K562 (cell line): ENCODE measurements around the gene NLE1. TPM values are rescaled to one million over a fixed set of nuclear protein-coding genes. Genes with fewer than 3 reads are reported as not detected.

Source experiments
- CHAMP1 ChIP-seq: fragments of 450-650 bp; IDR thresholded peaks from 2 replicates; pipeline ENCODE4 v1.6.1; 2016; ENCODE audit warnings: mild to moderate bottlenecking
- COPS2 ChIP-seq: fragments of 450-650 bp; conservative IDR thresholded peaks from 2 replicates; pipeline ENCODE4 v1.6.1; 2016; ENCODE audit warnings: mild to moderate bottlenecking, moderate library complexity
- DMBX1 ChIP-seq: fragments of 250-450 bp; sonication (Bioruptor Pico); IDR thresholded peaks from 2 replicates; pipeline ENCODE4 v1.8.0; 2022; ENCODE audit warnings: inconsistent platforms, mild to moderate bottlenecking, moderate library complexity, borderline replicate concordance
- ESRRB ChIP-seq: fragments of 250-450 bp; sonication (Bioruptor Pico); IDR thresholded peaks from 2 replicates; pipeline ENCODE4 v1.5.0; 2020; ENCODE audit warnings: mild to moderate bottlenecking, moderate library complexity, borderline replicate concordance
- ETV1 ChIP-seq: fragments of 450-650 bp; conservative IDR thresholded peaks from 2 replicates; pipeline ENCODE4 v1.6.1; 2016; ENCODE audit warnings: missing genetic modification characterization, control low read depth, low read depth, missing compliant biosample characterization
- FOXK2 ChIP-seq, 2 experiments: fragments of 450-650 bp; IDR thresholded peaks in 1 of 2; conservative IDR thresholded peaks in 1 of 2; 2 replicates each; pipeline ENCODE4 v1.6.1; 2016; ENCODE audit warnings: low read depth in 2 of 2, mild to moderate bottlenecking in 1 of 2
- GATAD2A ChIP-seq: fragments of 450-650 bp; IDR thresholded peaks from 2 replicates; pipeline ENCODE4 v1.6.1; 2017
- KHSRP ChIP-seq: fragments of 450-650 bp; IDR thresholded peaks from 2 replicates; pipeline ENCODE4 v1.6.1; 2017
- MIER1 ChIP-seq: fragments of 450-650 bp; IDR thresholded peaks from 2 replicates; pipeline ENCODE4 v1.6.1; 2016; ENCODE audit warnings: antibody characterized with exemption, mild to moderate bottlenecking, low read depth
- MTA1 ChIP-seq: fragments of 450-650 bp; IDR thresholded peaks from 2 replicates; pipeline ENCODE4 v1.6.1; 2017; ENCODE audit warnings: borderline replicate concordance
- NONO ChIP-seq, 2 experiments: fragments of 200-400 bp in 1 of 2; fragments of 450-650 bp in 1 of 2; formaldehyde crosslinking in 1 of 2; IDR thresholded peaks; 2 replicates each; pipeline ENCODE4 v1.6.1; 2017; ENCODE audit warnings: low read depth in 2 of 2, mild to moderate bottlenecking in 2 of 2, moderate library complexity in 2 of 2, low read length in 1 of 2
- PHF20 ChIP-seq: fragments of 450-650 bp; IDR thresholded peaks from 2 replicates; pipeline ENCODE4 v1.6.1; 2018; ENCODE audit not compliant: partially characterized antibody
- RBM15 ChIP-seq: fragments of 200-400 bp; formaldehyde crosslinking; IDR thresholded peaks from 2 replicates; pipeline ENCODE4 v1.6.1; 2018; ENCODE audit warnings: mild to moderate bottlenecking, low read length, moderate library complexity; ENCODE audit not compliant: insufficient read depth
- SMAD3 ChIP-seq: fragments of 450-650 bp; formaldehyde crosslinking; conservative IDR thresholded peaks from 2 replicates; pipeline ENCODE4 v1.4.0; 2020; ENCODE audit warnings: mild to moderate bottlenecking
- TGIF2 ChIP-seq: sonication (generic); formaldehyde crosslinking; IDR thresholded peaks from 2 replicates; pipeline ENCODE4 v1.8.1; 2022; ENCODE audit warnings: mild to moderate bottlenecking, missing genetic modification reagents, moderate library complexity
- TSC22D4 ChIP-seq: fragments of 450-650 bp; IDR thresholded peaks from 2 replicates; pipeline ENCODE4 v1.6.1; 2016; ENCODE audit warnings: missing genetic modification characterization, missing biosample characterization, control low read depth
- ZEB2 ChIP-seq: fragments of 450-650 bp; IDR thresholded peaks from 2 replicates; pipeline ENCODE4 v1.6.1; 2016
- ZNF311 ChIP-seq: fragments of 250-450 bp; sonication (Bioruptor Pico); IDR thresholded peaks from 2 replicates; pipeline ENCODE4 v1.4.0; 2020; ENCODE audit warnings: mild to moderate bottlenecking, moderate library complexity
- ZNF668 ChIP-seq: fragments of 250-450 bp; sonication (Bioruptor Pico); IDR thresholded peaks from 2 replicates; pipeline ENCODE4 v1.8.0; 2022; ENCODE audit warnings: mild to moderate bottlenecking, inconsistent platforms
- ZNF695 ChIP-seq: fragments of 450-650 bp; formaldehyde crosslinking; IDR thresholded peaks from 2 replicates; pipeline ENCODE4 v1.4.0; 2020; ENCODE audit warnings: mild to moderate bottlenecking, moderate library complexity
- ZNF740 ChIP-seq, 3 experiments: fragments of 200-800 bp in 1 of 3; sonication (Bioruptor generic) in 1 of 3; sonication (generic) in 1 of 3; formaldehyde crosslinking in 1 of 3; IDR thresholded peaks; 2 replicates each; pipeline versions ENCODE4 v1.6.1 to v1.8.0; 2016 to 2022; ENCODE audit warnings: mild to moderate bottlenecking in 2 of 3, missing compliant biosample characterization in 2 of 3, missing genetic modification characterization in 2 of 3, missing genetic modification reagents in 1 of 3
- ZNF79 ChIP-seq: fragments of 250-450 bp; sonication (Bioruptor Pico); IDR thresholded peaks from 2 replicates; pipeline ENCODE4 v1.4.0; 2020; ENCODE audit warnings: low read depth, mild to moderate bottlenecking, moderate library complexity
- polyA plus RNA-seq, 8 experiments: library from polyadenylated mRNA; depleted of rRNA in 4 of 8; stranded (reverse) in 5 of 8; unstranded in 3 of 8; fragments of >200 nt; fragmentation: Nextera tagmentation in 2 of 8; fragmentation: Illumina TruSeq in 1 of 8; extraction: Ambion mirVana in 2 of 8; extraction: Trizol in 1 of 8; gene quantifications; 2 replicates each; pipeline versions ENCODE4 v1.2.1 to v1.2.3, GENCODE V29; 2011 to 2014; ENCODE audit warnings: inconsistent platforms in 1 of 8, missing spikeins in 1 of 8
- total RNA-seq, 7 experiments: library from RNA; depleted of rRNA in 6 of 7; stranded (reverse); fragments of >200 nt in 6 of 7; fragmentation: Illumina TruSeq in 2 of 7; extraction: Trizol in 2 of 7; gene quantifications; 2 replicates each; pipeline versions ENCODE4 v1.2.1 to v1.2.3, GENCODE V29; 2011 to 2021; ENCODE audit warnings: low replicate concordance in 1 of 7
- TF ChIP-seq, protein P1 (sequence below): fragments of 250-450 bp; sonication (Bioruptor Pico); IDR thresholded peaks from 2 replicates; pipeline ENCODE4 v1.8.0; 2021; ENCODE audit warnings: moderate library complexity, mild to moderate bottlenecking, inconsistent platforms

NLE1 gene
- total and polyA plus RNA-seq, 9 of the 15 experiments (the other 6 are each of a cell fraction or from before 2014, with no cell fraction given), result 3.8 to 69.0 (median 29.4) TPM

- TF ChIP-seq NONO (IDR thresholded peaks at IDR 0.05; ENCODE audit: low read depth in 2 of 2, low read length in 1 of 2), result peak; percentile 5 to 60; a peak in 1 of 4 replicates
- peak; percentile 81; the same call in 1 of the 2 replicates for TF ChIP-seq GATAD2A
- no peak for TF ChIP-seq DMBX1
- no peak for TF ChIP-seq FOXK2 (conservative IDR thresholded peaks at IDR 0.05 in 1 of 2, IDR thresholded peaks at IDR 0.05 in 1 of 2; ENCODE audit: low read depth in 2 of 2)
- no peak for TF ChIP-seq CHAMP1
- TF ChIP-seq ZNF311 (CRISPR knock-in tag), result no peak
- TF ChIP-seq COPS2, result no peak
- no peak for TF ChIP-seq ESRRB
- no peak for TF ChIP-seq MIER1
- TF ChIP-seq ZNF695 (CRISPR knock-in tag), result no peak
- TF ChIP-seq MTA1, result no peak
- no peak for TF ChIP-seq ZNF668 (CRISPR knock-in tag)
- TF ChIP-seq PHF20, result peak; percentile 75
- no peak for TF ChIP-seq KHSRP
- TF ChIP-seq TGIF2, result no peak
- no peak for TF ChIP-seq RBM15
- TF ChIP-seq TSC22D4, result no peak
- TF ChIP-seq ETV1 (tag), result no peak
- TF ChIP-seq ZNF79, result no peak
- no peak for TF ChIP-seq SMAD3 (CRISPR knock-in tag)
- no peak for TF ChIP-seq ZNF740 (CRISPR knock-in tag; IDR thresholded peaks at IDR 0.05)
- no peak for TF ChIP-seq ZNF740 (tag; IDR thresholded peaks at IDR 0.05)
- TF ChIP-seq, protein P1, sequence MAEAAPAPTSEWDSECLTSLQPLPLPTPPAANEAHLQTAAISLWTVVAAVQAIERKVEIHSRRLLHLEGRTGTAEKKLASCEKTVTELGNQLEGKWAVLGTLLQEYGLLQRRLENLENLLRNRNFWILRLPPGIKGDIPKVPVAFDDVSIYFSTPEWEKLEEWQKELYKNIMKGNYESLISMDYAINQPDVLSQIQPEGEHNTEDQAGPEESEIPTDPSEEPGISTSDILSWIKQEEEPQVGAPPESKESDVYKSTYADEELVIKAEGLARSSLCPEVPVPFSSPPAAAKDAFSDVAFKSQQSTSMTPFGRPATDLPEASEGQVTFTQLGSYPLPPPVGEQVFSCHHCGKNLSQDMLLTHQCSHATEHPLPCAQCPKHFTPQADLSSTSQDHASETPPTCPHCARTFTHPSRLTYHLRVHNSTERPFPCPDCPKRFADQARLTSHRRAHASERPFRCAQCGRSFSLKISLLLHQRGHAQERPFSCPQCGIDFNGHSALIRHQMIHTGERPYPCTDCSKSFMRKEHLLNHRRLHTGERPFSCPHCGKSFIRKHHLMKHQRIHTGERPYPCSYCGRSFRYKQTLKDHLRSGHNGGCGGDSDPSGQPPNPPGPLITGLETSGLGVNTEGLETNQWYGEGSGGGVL (CRISPR knock-in tag), result no peak
- no peak for TF ChIP-seq ZEB2
Measured at GRCh38 chr17:35119370-35120165, 22.5 kb downstream of the NLE1 start, which contains the start of gene RAD51D (continued).
